Large intestine (tissue), 3 donors: Measurements from ENCODE around the gene SOCS1. TPM values are rescaled to one million over a fixed set of nuclear protein-coding genes. Genes with fewer than 3 reads are reported as not detected.
"Not testable (repeated sequence)": the region's sequence is repeated elsewhere in the genome, so short reads cannot be mapped to it uniquely, and the experiment has no call there.

Experiments used
- DNase-seq, 2 donors: peaks; one replicate each; pipeline versions ENCODE4 v3.0.0 to v3.0.0-alpha.2; 2013
- H3K27ac ChIP-seq: one replicate; pipeline ENCODE4 v1.5.1; 2013; ENCODE audit warnings: low read length
- H3K27me3 ChIP-seq: 2 replicates; pipeline ENCODE4 v1.6.1; 2013; ENCODE audit warnings: low read length; ENCODE audit not compliant: control insufficient read depth, insufficient read depth
- H3K36me3 ChIP-seq: 2 replicates; pipeline ENCODE4 v1.6.1; 2013; ENCODE audit warnings: low read length; ENCODE audit not compliant: control insufficient read depth, insufficient read depth
- H3K4me1 ChIP-seq: one replicate; pipeline ENCODE4 v1.6.1; 2013; ENCODE audit warnings: low read length; ENCODE audit not compliant: control insufficient read depth, insufficient read depth
- H3K4me3 ChIP-seq: one replicate; pipeline ENCODE4 v1.5.1; 2013; ENCODE audit warnings: low read length
- H3K9me3 ChIP-seq: one replicate; pipeline ENCODE4 v1.6.1; 2013; ENCODE audit warnings: mild to moderate bottlenecking, low read depth, low read length, moderate library complexity; ENCODE audit not compliant: control insufficient read depth
- WGBS: methylation state at CpG from one replicate; pipeline ENCODE4 v1.1.5; 2013; ENCODE audit warnings: low lambda C conversion rate; ENCODE audit not compliant: insufficient coverage; 5-methylcytosine and 5-hydroxymethylcytosine counted together
- polyA plus RNA-seq: library from polyadenylated mRNA; unstranded; fragments of 120-200 nt; gene quantifications from one replicate; pipeline ENCODE4 v1.2.1, GENCODE V29; 2013

SOCS1 gene
- polyA plus RNA-seq, 1 donor, result 2.9 TPM

- no peaks in the 10 kb centered on the region for H3K36me3 ChIP-seq
- no peaks in the 10 kb centered on the region for H3K9me3 ChIP-seq
- no CpG with 5 or more reads among the region's 3 CpGs for WGBS
- H3K27me3 ChIP-seq, result peaks cover 4% of the 10 kb centered on the region
- peaks cover 4% of the 10 kb centered on the region for H3K4me1 ChIP-seq
- no peak overlapping the region for H3K4me3 ChIP-seq
- H3K27ac ChIP-seq, result no peak overlapping the region
- no peak for DNase-seq
Observed at GRCh38 chr16:11232302-11232851, 23.6 kb downstream of the SOCS1 start.

GRCh38 chr16:11231367-11231970 lies 24.5 kb downstream of the SOCS1 start:
- DNase-seq, result no peak
- Histone ChIP-seq H3K27me3 (peaks cover 4% of the 10 kb centered on the region), H3K4me1 (peaks cover 4% of the 10 kb centered on the region), H3K36me3 (no peaks in the 10 kb centered on the region), H3K4me3 (no peak overlapping the region), H3K9me3 (no peaks in the 10 kb centered on the region), H3K27ac (no peak overlapping the region)
- no CpG with 5 or more reads among the region's 10 CpGs for WGBS

GRCh38 chr16:11229906-11230305 lies 26.1 kb downstream of the SOCS1 start:
- Histone ChIP-seq H3K27ac (no peak overlapping the region), H3K27me3 (peaks cover 4% of the 10 kb centered on the region), H3K9me3 (no peaks in the 10 kb centered on the region), H3K36me3 (no peaks in the 10 kb centered on the region), H3K4me1 (peaks cover 4% of the 10 kb centered on the region), H3K4me3 (no peak overlapping the region)
- no peak for DNase-seq
- WGBS, result no CpG with 5 or more reads among the region's 4 CpGs

- H3K4me3 ChIP-seq, result no peak overlapping the region
- H3K27me3 ChIP-seq, result peaks cover 4% of the 10 kb centered on the region
- DNase-seq, result no peak
- H3K9me3 ChIP-seq, result no peaks in the 10 kb centered on the region
- H3K27ac ChIP-seq, result no peak overlapping the region
- no peaks in the 10 kb centered on the region for H3K36me3 ChIP-seq
- peaks cover 4% of the 10 kb centered on the region for H3K4me1 ChIP-seq
- no CpG with 5 or more reads among the region's 5 CpGs for WGBS
Observed at GRCh38 chr16:11229432-11229831, 26.6 kb downstream of the SOCS1 start.

GRCh38 chr16:11225677-11226549 lies 30.1 kb downstream of the SOCS1 start:
- Histone ChIP-seq H3K4me3 (no peak overlapping the region), H3K27ac (no peak overlapping the region), H3K4me1 (no peaks in the 10 kb centered on the region), H3K9me3 (no peaks in the 10 kb centered on the region), H3K36me3 (no peaks in the 10 kb centered on the region), H3K27me3 (peaks cover 5% of the 10 kb centered on the region)
- no CpG with 5 or more reads among the region's 18 CpGs for WGBS
- DNase-seq, result no peak

GRCh38 chr16:11224894-11225676 lies 30.9 kb downstream of the SOCS1 start:
- Histone ChIP-seq H3K9me3 (no peaks in the 10 kb centered on the region), H3K36me3 (no peaks in the 10 kb centered on the region), H3K4me1 (no peaks in the 10 kb centered on the region), H3K27ac (no peak overlapping the region), H3K27me3 (peaks cover 5% of the 10 kb centered on the region), H3K4me3 (no peak overlapping the region)
- WGBS, result 60% methylated on average over 2 of the region's 21 CpGs
- DNase-seq, result no peak

- no peak overlapping the region for H3K27ac ChIP-seq
- no peaks in the 10 kb centered on the region for H3K4me1 ChIP-seq
- no CpG with 5 or more reads among the region's 24 CpGs for WGBS
- H3K9me3 ChIP-seq, result no peaks in the 10 kb centered on the region
- H3K27me3 ChIP-seq, result peaks cover 5% of the 10 kb centered on the region
- no peaks in the 10 kb centered on the region for H3K36me3 ChIP-seq
- H3K4me3 ChIP-seq, result no peak overlapping the region
- no peak for DNase-seq
Observed at GRCh38 chr16:11224096-11224893, 31.7 kb downstream of the SOCS1 start.

GRCh38 chr16:11220507-11220906 lies 35.5 kb downstream of the SOCS1 start:
- H3K9me3 ChIP-seq, DNase-seq, H3K27ac ChIP-seq, H3K4me1 ChIP-seq, H3K4me3 ChIP-seq, H3K36me3 ChIP-seq, H3K27me3 ChIP-seq: not testable (repeated sequence)
- no CpG with 5 or more reads among the region's 2 CpGs for WGBS

GRCh38 chr16:11219178-11219577 lies 36.8 kb downstream of the SOCS1 start:
- Histone ChIP-seq H3K27me3 (peaks cover 3% of the 10 kb centered on the region), H3K27ac (no peak overlapping the region), H3K36me3 (no peaks in the 10 kb centered on the region), H3K9me3 (no peaks in the 10 kb centered on the region), H3K4me3 (no peak overlapping the region), H3K4me1 (no peaks in the 10 kb centered on the region)
- no CpG with 5 or more reads among the region's 4 CpGs for WGBS
- no peak for DNase-seq

- Histone ChIP-seq H3K4me1 (no peaks in the 10 kb centered on the region), H3K4me3 (no peak overlapping the region), H3K27me3 (no peaks in the 10 kb centered on the region), H3K36me3 (no peaks in the 10 kb centered on the region), H3K27ac (no peak overlapping the region), H3K9me3 (no peaks in the 10 kb centered on the region)
- no peak for DNase-seq
- WGBS, result no CpG with 5 or more reads among the region's 1 CpG
Observed at GRCh38 chr16:11218604-11218962, 37.4 kb downstream of the SOCS1 start.
